ENCODE measurements around the gene NXT1.

Gene NXT1

DNA sequence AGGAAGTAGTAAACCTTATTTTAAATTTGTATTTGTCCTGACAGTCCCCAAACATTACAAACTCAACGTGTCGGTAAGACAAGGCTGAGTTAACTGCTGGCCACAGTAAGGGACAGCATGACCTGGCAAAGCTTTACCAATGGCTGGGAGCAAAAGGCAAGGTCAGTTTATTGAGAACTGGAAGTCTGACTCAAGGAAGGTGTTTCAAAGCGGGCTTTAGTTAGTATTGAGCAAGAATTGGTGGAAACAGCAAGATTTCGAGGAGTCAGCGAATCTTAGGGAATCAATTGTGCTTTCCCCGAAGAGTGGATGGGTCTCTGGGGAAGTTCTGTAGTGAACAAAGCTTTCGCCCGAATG is 10.5 kb downstream of the NXT1 start:
- no peak for DNase-seq (ENCODE audit: low read depth)

DNA sequence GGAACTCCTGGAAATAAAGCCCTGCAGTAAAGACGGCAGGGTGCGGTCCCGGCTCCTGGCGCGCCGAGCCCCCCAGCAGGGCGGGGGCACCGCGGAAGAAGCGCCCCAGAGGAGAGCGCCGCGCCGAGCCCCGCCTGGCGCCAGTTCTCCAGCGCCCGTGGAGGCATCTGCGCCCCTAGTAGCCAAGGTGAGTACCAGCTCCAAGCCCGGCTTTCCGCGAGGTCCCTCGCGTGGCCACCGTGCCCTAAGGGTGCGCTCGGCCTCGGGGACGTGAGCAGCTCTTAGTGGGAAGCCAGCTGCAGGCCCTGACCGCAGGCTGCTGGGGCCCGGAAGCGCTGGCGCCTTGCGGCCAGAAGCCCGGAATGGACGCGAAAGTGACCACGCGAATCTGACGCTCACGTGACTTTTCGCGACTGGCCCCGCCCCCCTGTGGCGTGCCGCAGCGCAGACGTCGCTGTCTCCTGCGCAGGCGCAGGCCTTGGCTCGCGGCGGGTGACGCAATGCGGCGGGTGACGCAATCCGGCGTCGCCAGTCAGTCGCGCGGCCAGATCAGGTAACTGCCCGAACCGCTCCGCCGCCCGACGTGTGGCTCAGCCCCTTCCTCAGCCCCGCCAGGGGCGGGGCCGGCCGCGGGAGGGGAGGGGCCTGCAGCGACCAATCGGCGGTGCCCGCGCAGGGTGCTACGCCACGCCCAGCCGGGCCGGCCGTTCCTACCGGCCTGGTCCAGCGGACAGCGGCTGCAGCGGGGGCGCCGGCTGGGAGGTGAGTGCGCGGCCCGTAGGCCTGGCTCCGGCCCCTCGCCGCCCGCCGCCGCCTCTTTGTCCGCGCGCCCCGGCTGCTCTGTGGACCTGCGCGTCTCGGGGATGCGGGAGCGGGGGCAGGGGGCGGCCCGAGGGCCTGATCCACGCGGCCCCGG is 11.1 kb downstream of the NXT1 start, which contains the start of gene GZF1:
Gene GZF1 (plus strand): TSS at position 707 of the 916 bp plus-strand sequence. CDS start 2,202 bp downstream, outside the sequence.
- peak; percentile 97 for DNase-seq (ENCODE audit: low read depth)

- no peak for DNase-seq (ENCODE audit: low read depth)
These were observed 12.0 kb downstream of the NXT1 start for GRCh38 chr20:23362392-23363256.

DNA sequence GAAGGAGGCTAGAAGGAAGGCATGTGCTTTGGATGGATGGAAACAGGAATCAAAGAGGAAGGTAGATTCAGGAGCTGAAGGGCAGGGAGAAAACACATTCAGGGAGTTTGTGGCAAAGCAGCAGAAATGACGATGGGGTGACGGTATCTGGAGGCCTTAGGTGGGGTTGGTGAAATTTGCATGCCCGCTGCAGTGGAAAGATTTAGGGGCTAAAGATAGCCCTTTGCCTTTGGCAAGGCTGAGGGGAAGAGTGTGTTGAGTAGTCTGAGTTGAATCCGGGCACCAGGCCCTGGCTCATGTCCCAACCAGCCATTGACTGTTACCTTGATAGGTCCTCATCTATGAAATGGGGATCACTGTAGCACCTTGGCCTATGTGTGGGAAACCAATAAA is 12.7 kb downstream of the NXT1 start:
- no peak for DNase-seq (ENCODE audit: low read depth)

GRCh38 chr20:23365390-23366165 is 15.0 kb downstream of the NXT1 start:
- no peak for DNase-seq (ENCODE audit: low read depth)

DNA sequence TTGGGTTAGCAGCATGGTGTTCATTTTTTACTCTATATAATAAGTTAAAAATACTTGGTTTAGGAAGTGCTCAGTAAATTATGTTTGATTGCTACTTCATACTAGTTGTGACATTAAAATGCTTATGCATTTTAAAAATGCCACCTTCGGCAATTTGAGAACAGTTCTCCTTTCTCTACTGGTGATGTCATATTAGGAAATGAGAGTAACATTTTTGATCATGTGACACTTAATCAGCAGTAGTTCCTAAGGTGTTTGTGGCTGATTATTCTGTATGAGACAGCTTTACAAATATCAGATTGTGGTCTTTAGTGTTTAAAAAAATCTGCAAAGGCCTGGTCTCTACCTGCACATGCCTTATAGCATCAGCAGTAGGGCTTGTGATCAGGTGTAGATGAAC is 15.8 kb downstream of the NXT1 start:
- DNase-seq (ENCODE audit: low read depth) = no peak

DNA sequence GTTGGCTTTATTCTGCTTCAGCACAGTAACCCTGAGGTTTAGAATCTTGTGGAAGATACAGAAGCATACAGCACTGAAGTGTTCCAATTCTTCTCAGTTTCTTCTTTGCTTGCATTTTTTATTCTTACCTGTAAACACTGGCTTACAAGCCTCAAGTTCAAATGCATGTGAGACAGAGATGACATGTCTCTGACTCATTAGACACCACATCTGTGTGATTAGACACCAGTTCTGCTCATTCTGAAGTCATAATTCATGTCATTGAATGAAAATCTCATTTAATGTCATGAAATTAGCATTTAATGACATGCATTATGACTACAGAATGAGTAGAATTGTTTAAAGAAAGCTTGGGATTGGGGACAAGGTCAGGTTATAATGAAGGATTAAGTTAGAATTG is 17.2 kb downstream of the NXT1 start:
- DNase-seq (ENCODE audit: low read depth) = no peak

- no peak for DNase-seq (ENCODE audit: low read depth)
These were observed 17.9 kb downstream of the NXT1 start for GRCh38 chr20:23368316-23369071.

DNA sequence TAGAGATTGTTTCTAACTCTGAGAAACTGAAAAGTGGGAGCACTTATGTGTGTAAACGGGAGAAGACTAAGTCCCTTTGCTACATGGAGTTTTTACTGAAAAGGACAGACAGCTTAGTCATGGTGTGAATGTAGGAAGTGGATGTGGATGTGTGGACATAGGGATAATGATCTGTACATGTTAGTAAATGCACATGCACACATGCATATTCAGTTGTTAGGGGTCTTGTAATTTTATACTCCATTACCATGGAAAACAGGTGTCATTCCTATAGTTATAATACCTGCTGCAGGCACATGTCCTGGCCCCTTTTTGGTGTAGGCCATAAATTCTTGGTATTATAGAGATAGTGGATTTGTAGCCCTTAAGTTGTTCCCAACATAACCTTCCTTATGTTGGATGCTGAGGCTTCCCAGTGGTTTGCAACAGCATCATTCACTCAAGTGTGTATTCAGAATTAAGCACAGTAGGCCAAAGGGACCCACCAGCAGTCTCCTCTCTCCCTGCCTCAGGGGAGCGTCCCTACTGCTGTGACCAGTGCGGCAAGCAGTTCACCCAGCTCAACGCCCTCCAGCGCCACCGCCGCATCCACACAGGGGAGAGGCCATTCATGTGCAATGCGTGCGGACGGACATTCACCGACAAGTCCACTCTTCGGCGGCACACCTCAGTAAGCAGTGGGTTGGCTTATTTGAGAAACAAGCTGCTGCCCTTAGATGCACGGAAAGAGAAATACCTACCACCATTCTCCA is 18.7 kb downstream of the NXT1 start:
- no peak for DNase-seq (ENCODE audit: low read depth)

DNA sequence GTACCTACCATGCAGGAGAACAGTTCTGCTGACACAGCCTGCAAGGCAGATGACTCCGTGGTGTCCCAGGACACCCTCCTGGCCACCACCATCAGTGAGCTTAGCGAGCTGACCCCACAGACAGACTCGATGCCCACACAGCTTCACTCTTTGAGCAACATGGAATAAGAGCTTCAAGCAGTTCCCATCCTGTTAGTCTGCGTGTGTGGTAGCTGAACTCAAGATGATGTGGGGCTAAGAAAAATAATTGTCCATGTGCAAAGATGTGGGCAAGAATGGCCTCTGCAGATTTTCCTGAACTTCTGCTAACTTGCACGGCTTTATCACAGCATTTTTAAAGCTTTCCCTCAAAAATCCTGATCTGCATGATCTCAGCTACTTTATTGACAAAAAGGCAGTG is 19.7 kb downstream of the NXT1 start:
- DNase-seq (ENCODE audit: low read depth) = no peak

- no peak for DNase-seq (ENCODE audit: low read depth)
These were observed 20.3 kb downstream of the NXT1 start for GRCh38 chr20:23370873-23371272.

DNA sequence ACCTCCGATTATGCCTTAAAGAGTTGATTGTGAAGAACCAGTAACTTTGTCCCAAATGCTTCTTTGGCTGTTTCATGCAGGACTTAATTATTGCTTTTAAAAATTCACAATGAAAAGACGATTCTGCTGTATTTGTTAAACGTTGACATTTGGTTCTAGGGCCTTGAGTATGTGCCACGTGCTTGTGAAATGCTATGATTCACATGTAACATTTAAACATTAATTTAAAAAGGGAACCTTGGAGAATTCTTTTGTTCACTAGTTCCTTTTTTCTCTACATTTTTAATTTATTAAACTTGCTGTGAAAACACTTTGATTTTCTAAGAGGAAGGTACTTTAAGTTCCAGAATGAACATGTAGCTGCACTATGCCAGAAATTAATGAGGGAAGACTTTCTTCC is 20.9 kb downstream of the NXT1 start:
- no peak for DNase-seq (ENCODE audit: low read depth)

DNA sequence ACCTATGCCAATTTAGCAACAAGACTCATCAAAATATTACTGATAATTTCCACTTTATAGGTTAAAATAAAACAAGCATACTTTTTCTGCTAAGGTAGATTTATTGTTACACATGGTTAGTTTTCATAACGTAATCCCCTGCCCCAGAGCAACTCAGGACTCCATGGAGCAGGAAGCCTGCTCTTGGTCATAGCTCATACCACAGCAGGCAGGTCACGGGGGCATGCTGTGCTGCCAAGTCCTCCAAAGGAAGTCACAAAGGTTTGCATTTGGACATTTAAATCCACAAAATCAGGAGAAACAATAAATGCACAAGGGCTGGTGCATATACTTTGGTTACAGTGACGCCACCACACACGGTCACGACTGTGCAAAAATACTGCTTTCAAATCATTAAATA is 23.9 kb downstream of the NXT1 start:
- DNase-seq (ENCODE audit: low read depth) = no peak

DNA sequence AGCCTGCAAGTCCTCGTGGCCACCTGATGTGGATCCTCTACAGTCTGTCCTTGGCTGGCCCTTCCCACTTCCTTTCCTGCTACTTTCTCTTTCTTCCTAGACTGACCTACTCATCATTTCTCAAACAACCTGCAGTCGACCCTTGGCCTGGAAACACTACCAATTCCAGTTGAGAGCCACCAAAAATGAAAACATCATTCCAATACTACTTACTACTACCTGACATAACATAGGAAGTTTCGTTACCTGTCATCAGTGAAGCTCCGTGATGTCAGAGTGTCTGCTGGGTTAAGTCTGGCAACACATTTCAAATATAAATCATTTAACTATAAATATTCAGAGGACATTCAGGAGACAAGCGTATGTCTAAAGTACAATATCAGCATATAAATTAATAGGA is 25.2 kb downstream of the NXT1 start:
- no peak for DNase-seq (ENCODE audit: low read depth)

- DNase-seq (ENCODE audit: low read depth) = no peak
These were observed 29.2 kb downstream of the NXT1 start for GRCh38 chr20:23379772-23380171.

- DNase-seq (ENCODE audit: low read depth) = no peak
These were observed 31.3 kb downstream of the NXT1 start for GRCh38 chr20:23381876-23382275.

DNA sequence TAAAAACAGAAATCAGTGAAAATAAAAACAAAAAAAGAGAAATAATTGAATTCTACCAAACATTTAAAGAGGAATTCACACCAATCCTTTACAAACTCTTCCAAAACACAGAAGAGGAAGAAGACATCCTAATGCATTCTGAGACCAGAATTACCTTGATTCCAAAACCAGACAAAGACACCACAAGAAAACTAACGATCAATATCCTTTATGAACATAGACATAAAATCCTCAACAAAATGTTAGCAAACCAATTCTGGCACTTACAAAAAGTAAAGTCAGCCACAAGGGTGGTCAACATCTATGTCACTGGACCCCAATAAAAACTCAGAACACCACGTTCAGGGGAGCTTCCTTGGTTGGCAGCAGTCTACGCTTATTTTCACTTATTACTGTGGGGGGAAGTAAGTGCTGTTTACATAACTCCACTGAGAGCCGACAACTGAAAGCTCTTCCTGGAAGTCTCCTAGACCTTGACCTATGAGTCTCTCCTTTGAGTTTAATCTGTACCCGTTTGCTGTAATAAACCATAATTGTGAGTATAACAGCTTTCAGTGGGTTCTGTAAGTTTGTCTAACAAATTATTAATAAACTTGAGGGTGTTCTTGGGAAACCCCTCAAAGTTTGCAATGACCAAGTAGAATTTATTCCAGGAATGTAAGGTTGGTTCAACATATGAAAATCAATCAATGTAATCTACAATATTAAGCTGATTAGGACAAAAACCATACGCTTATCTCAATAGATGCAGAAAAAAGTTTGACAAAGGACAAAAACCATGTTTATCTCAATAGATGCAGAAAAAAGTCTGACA is 35.9 kb downstream of the NXT1 start:
- DNase-seq (ENCODE audit: low read depth) = no peak

GRCh38 chr20:23387118-23387443 is 36.5 kb downstream of the NXT1 start:
- no peak for DNase-seq (ENCODE audit: low read depth)

DNA sequence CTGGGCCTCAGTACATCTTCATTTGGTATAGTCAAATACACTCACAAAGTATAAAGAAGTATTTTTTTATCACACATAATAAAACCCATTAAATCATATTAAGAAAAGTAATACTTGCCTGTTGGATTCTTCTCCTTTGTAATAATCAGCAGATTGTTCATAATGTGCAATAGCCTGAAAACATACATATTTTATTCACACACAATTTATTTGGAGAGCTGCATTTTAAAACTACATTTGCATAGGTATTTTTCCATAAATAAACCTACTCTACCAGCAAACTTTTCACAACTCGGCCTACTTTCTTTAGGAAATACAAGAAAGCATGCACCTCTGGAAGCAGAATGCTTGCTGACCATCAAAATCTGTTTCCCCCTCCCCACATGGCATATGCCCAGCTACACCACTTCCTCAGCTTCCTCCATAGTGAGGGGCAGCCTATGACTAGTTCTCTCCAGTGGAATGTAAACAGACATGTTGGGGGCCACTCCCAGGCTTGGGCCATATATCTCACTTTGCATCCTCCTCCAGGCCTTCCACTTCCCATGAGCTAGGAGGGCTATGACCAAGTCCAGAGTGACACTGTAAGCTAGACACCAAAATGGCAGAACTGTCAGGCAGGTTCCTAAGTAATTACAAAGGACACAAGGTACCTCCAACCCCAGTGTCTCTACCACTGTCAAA is 39.6 kb downstream of the NXT1 start:
- DNase-seq (ENCODE audit: low read depth) = no peak

All from stimulated activated CD8-positive, alpha-beta memory T cell treated with anti-CD3 and anti-CD28 coated beads, Interleukin-12 subunit alpha, Interleukin-12 subunit beta, amount 100 ng/mL, for 1 hour (primary cell).